D721Med (cell line): Measurements from ENCODE around the gene CYB5D1.

Experiments
- DNase-seq: peaks from one replicate; pipeline ENCODE4 v3.0.0; 2011; ENCODE audit warnings: low spot score; ENCODE audit not compliant: insufficient read length
- FAIRE-seq: peaks from 2 replicates; lab custom pipeline; 2011; peaks lifted over from hg19 to GRCh38; lab: Jason Lieb, UNC
- CTCF ChIP-seq: IDR thresholded peaks from 2 replicates; pipeline ENCODE4 v1.5.1; 2012; ENCODE audit warnings: mild to moderate bottlenecking, control low read depth; ENCODE audit not compliant: insufficient read depth; ENCODE audit errors: missing control alignments

The CYB5D1 gene

GRCh38 chr17:7818026-7818425 lies 39.8 kb upstream of the CYB5D1 start:
- FAIRE-seq (no peak), DNase-seq (no peak)
- TF ChIP-seq CTCF = no peak

DNA sequence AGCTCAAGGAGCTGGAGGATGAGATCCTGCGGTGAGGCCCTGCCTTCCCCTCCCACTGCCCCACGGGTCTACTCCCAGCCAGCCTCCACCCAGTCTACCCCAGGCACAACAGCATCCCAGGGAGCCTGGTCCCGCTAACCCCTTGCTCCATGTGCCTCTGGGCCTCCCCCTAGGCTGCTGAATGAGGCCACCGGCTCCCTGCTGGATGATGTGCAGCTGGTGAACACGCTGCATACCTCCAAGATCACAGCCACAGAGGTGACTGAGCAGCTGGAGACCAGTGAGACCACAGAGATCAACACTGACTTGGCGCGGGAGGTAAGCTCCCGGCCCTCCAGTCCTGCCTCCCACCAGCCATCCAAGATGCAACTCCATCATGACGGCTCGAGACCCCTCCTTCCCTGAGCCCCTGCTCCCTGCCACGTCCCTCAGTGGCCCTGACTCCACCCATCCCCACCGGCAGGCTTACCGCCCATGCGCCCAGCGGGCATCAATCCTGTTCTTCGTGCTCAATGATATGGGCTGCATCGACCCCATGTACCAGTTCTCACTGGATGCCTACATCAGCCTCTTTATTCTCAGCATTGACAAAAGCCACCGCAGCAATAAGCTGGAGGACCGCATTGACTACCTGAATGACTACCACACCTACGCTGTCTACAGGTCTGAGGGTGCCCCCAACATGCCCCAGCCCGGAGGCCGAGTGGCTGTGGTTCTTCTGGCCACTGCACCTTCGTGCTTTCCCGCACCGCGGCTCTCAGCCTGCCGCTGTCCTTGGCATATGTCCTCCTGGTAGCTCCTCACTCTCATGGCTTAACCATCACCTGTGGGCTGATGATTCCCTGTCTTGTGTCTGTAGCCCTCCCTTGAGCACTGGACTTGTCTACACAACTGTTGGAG lies 38.8 kb upstream of the CYB5D1 start:
- DNase-seq = no peak
- no peak for TF ChIP-seq CTCF
- FAIRE-seq = no peak

DNA sequence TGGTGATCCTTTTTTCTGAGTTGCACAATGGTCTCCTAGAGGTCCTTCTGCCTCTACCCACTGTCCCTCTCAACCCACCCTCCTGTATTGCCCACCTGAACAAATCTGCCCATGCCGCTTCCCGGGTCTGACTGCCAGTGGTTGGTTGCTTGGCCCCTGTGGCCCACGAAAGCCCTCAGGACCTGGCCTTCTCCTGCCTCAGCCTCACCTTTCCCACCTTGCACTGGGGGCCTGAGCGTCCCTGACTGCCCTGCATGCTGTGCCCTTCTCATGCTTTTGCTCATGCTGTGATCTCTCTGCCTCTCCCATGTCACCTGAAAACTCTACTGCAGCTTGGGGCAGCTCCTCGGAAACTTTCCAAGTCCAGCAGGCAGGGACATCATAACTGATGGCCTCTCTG lies 37.6 kb upstream of the CYB5D1 start:
- FAIRE-seq = no peak
- no peak for TF ChIP-seq CTCF
- no peak for DNase-seq

DNA sequence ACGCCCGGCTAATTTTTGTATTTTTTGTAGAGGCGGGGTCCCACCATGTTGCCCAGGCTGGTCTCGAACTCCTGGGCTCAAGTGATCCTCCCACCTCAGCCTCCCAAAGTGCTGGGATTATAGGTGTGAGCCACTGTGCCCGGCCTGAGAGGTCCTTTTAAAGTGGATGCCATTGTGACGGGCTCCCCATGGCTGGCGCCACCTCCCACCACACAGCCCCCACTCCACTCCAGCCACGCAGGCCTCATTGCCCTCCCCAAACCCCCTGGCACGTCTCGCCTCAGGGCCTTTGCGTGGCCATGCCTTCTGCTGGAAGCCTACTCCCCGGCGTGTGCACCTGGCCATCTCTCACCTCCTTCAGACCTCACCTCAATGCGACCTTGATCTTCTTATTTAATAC lies 35.7 kb upstream of the CYB5D1 start:
- no peak for FAIRE-seq
- DNase-seq = no peak
- TF ChIP-seq CTCF = no peak

DNA sequence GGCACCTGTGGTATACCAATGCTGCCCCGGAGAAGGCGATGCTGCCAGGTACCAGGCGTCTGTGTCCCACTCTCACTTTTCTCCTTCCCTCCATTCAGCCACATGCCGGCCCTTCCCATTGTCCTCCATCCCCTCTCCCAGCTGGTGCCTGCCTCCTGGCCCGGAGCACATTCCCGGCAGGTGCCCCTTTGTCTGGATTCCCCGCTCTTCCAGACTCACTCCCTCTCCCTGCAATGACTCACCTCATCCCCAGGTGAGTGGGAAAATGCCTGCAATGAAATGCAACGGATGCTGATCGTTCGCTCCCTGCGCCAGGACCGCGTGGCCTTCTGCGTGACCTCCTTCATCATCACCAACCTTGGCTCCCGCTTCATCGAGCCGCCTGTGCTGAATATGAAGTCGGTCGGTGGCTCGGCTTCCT lies 34.2 kb upstream of the CYB5D1 start:
- FAIRE-seq (no peak), DNase-seq (no peak)
- TF ChIP-seq CTCF = no peak

DNA sequence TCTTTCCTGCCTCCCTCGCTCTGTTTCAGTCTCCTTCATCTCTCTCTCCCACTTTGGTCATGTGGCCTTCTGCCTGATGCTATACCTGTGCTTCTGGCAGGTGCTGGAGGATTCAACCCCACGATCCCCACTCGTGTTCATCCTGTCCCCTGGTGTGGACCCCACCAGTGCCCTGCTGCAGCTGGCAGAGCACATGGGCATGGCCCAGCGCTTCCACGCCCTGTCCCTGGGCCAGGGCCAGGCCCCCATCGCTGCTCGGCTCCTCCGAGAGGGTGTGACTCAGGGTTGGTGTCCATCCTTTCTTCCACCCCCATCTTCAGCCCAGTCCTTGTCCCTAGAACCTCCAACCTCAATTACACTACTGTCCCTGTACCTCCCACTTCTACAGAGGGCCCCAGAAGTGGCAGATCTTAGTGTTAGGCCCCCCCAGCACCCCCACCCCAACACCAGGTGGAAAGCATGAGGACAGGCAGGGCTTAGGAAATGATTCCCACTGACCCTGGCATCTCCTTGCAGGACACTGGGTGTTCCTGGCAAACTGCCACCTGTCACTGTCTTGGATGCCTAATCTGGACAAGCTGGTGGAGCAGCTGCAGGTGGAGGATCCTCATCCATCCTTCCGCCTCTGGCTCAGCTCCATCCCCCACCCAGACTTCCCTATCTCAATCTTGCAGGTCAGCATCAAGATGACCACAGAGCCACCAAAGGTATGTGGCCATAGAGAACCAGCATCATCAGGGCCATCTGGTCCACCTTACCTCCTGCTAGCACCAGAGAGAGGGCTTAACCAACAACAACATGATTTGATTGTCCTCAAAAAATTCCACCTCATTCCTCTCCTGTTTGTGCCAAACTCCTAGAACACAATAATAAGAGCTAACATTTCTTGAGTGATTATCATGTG lies 33.5 kb upstream of the CYB5D1 start:
- DNase-seq = no peak
- FAIRE-seq = peak; percentile 60
- TF ChIP-seq CTCF = no peak
